T follicular helper cell (primary cell): Measurements from ENCODE around the gene PRRT1B.
"Not testable (repeated sequence)": the region's sequence is repeated elsewhere in the genome, so short reads cannot be mapped to it uniquely, and the experiment has no call there.

Source experiments
- DNase-seq: peaks from one replicate; pipeline ENCODE4 v3.0.0-alpha.2; 2020; ENCODE audit warnings: low read depth

PRRT1B gene

GRCh38 chr9:131550465-131550864 is 5.1 kb downstream of the PRRT1B start:
- DNase-seq, result not testable (repeated sequence)

- DNase-seq, result no peak
Measured at GRCh38 chr9:131552030-131552429, 6.7 kb downstream of the PRRT1B start.

- DNase-seq, result no peak
Measured at GRCh38 chr9:131554087-131554842, 8.9 kb downstream of the PRRT1B start.

GRCh38 chr9:131554843-131555351 is 9.6 kb downstream of the PRRT1B start:
- DNase-seq, result no peak

GRCh38 chr9:131555841-131556673 is 10.7 kb downstream of the PRRT1B start:
- no peak for DNase-seq

- DNase-seq, result no peak
Measured at GRCh38 chr9:131557855-131558548, 12.7 kb downstream of the PRRT1B start.

- DNase-seq, result no peak
Measured at GRCh38 chr9:131559421-131560000, 14.2 kb downstream of the PRRT1B start.

GRCh38 chr9:131562032-131562959 is 17.0 kb downstream of the PRRT1B start:
- DNase-seq, result no peak

- no peak for DNase-seq
Measured at GRCh38 chr9:131565369-131565768, 20.0 kb downstream of the PRRT1B start.

- DNase-seq, result no peak
Measured at GRCh38 chr9:131566158-131566557, 20.8 kb downstream of the PRRT1B start.

GRCh38 chr9:131567910-131568309 is 22.6 kb downstream of the PRRT1B start:
- DNase-seq, result no peak

GRCh38 chr9:131574730-131575640 is 29.7 kb downstream of the PRRT1B start:
- DNase-seq, result no peak

GRCh38 chr9:131575946-131576853 is 30.9 kb downstream of the PRRT1B start:
- DNase-seq, result no peak

GRCh38 chr9:131577005-131578000 is 32.0 kb downstream of the PRRT1B start:
- DNase-seq, result no peak

GRCh38 chr9:131578021-131578420 is 32.7 kb downstream of the PRRT1B start:
- DNase-seq, result no peak

GRCh38 chr9:131578731-131579504 is 33.6 kb downstream of the PRRT1B start:
- peak; percentile 31 for DNase-seq

- no peak for DNase-seq
Measured at GRCh38 chr9:131579789-131580211, 34.5 kb downstream of the PRRT1B start.
